K562 (cell line): ENCODE data around the gene HTR2C.
"Not testable (repeated sequence)": the region's sequence is repeated elsewhere in the genome, so short reads cannot be mapped to it uniquely, and the experiment has no call there.

ENCODE experiments used
- CTCF ChIP-seq, 3 experiments: IDR thresholded peaks in 2 of 3; conservative IDR thresholded peaks in 1 of 3; 2 replicates each; pipeline ENCODE4 v1.5.1; 2011 to 2012; ENCODE audit warnings: low read length in 3 of 3, mild to moderate bottlenecking in 3 of 3, control low read depth in 2 of 3, improper control_type of control experiment in 1 of 3, inconsistent platforms in 1 of 3, low read depth in 1 of 3, mixed read lengths in 1 of 3, moderate library complexity in 1 of 3; ENCODE audit not compliant: insufficient read depth in 2 of 3
- E2F1 ChIP-seq: sonication (generic); formaldehyde crosslinking; IDR thresholded peaks from 2 replicates; pipeline ENCODE4 v1.8.1; 2023; ENCODE audit warnings: mild to moderate bottlenecking, missing genetic modification reagents, moderate library complexity
- ELF1 ChIP-seq: fragments of 200-800 bp; sonication (Bioruptor generic); IDR thresholded peaks from 2 replicates; pipeline ENCODE4 v1.6.1; 2016; ENCODE audit warnings: missing genetic modification characterization, missing compliant biosample characterization
- FOS ChIP-seq: IDR thresholded peaks from 3 replicates; pipeline ENCODE4 v1.6.1; 2011; ENCODE audit not compliant: insufficient read length; ENCODE audit errors: extremely low read depth
- HDAC6 ChIP-seq: IDR thresholded peaks from 2 replicates; pipeline ENCODE4 v1.6.1; 2012; ENCODE audit warnings: low read depth, mild to moderate bottlenecking, control low read depth, inconsistent platforms, low read length, moderate library complexity
- NFYB ChIP-seq: IDR thresholded peaks from 2 replicates; pipeline ENCODE4 v1.6.1; 2011; ENCODE audit warnings: mild to moderate bottlenecking, moderate library complexity; ENCODE audit not compliant: insufficient read length; ENCODE audit errors: extremely low read depth
- POLR2A ChIP-seq: fragments of 450-650 bp; conservative IDR thresholded peaks from 2 replicates; pipeline ENCODE4 v1.6.1; 2016
- POLR2AphosphoS5 ChIP-seq: IDR thresholded peaks from 2 replicates; pipeline ENCODE4 v1.6.1; 2011; ENCODE audit warnings: mild to moderate bottlenecking, low read depth, low read length, moderate library complexity; ENCODE audit not compliant: control insufficient read depth, insufficient read depth
- PREB ChIP-seq: sonication (generic); formaldehyde crosslinking; IDR thresholded peaks from 2 replicates; pipeline ENCODE4 v1.8.1; 2023; ENCODE audit warnings: mild to moderate bottlenecking, missing genetic modification reagents
- RBM22 ChIP-seq: fragments of 200-400 bp; formaldehyde crosslinking; IDR thresholded peaks from 2 replicates; pipeline ENCODE4 v1.6.1; 2018; ENCODE audit warnings: low read length, low read depth; ENCODE audit not compliant: poor library complexity, severe bottlenecking
- STAT6 ChIP-seq: sonication (generic); formaldehyde crosslinking; IDR thresholded peaks from 2 replicates; pipeline ENCODE4 v1.8.1; 2023; ENCODE audit warnings: mild to moderate bottlenecking, missing genetic modification reagents
- ZBTB49 ChIP-seq: sonication (generic); formaldehyde crosslinking; IDR thresholded peaks from 2 replicates; pipeline ENCODE4 v1.8.0; 2022; ENCODE audit warnings: missing genetic modification reagents, mild to moderate bottlenecking, borderline replicate concordance
- ZNF354B ChIP-seq: fragments of 250-450 bp; sonication (Bioruptor Pico); IDR thresholded peaks from 2 replicates; pipeline ENCODE4 v1.4.0; 2020

GRCh38 chrX:114606619-114607018 lies 22.7 kb downstream of the HTR2C start:
- TF ChIP-seq FOS; E2F1 (CRISPR knock-in tag); STAT6 (CRISPR knock-in tag); POLR2A; ZNF354B (CRISPR knock-in tag); ELF1 (tag); PREB (CRISPR knock-in tag); NFYB; HDAC6; ZBTB49 (CRISPR knock-in tag); CTCF (IDR thresholded peaks at IDR 0.05 in 2 of 3, conservative IDR thresholded peaks at IDR 0.05 in 1 of 3; ENCODE audit: insufficient read depth in 2 of 3, low read depth in 1 of 3, low read length in 3 of 3); RBM22; POLR2AphosphoS5: not testable (repeated sequence)
